CD14-positive monocyte (primary cell): ENCODE data around the gene COMT. TPM values are rescaled to one million over a fixed set of nuclear protein-coding genes. Genes with fewer than 3 reads are reported as not detected.

ENCODE experiments used
- DNase-seq, 3 donors: peaks; one replicate each; pipeline ENCODE4 v3.0.0-alpha.2; 2011 to 2022
- H2AFZ ChIP-seq: 2 replicates; pipeline ENCODE4 v1.6.0; 2012; ENCODE audit warnings: mild to moderate bottlenecking, low read depth, low read length, inconsistent platforms; ENCODE audit not compliant: insufficient read depth, poor library complexity, severe bottlenecking
- H3K27ac ChIP-seq, 2 donors: 1 replicate in 1 of 2; 2 replicates in 1 of 2; pipeline ENCODE4 v1.5.1; 2012 to 2013; ENCODE audit warnings: low read length in 2 of 2, control low read depth in 1 of 2, inconsistent platforms in 1 of 2, low read depth in 1 of 2, mild to moderate bottlenecking in 1 of 2
- H3K27me3 ChIP-seq, 2 donors: one replicate each; pipeline versions ENCODE4 v1.6.0 to v1.6.1; 2011 to 2013; ENCODE audit warnings: low read length in 2 of 2; ENCODE audit not compliant: control insufficient read depth in 2 of 2, insufficient read depth in 2 of 2
- H3K36me3 ChIP-seq, 2 donors: replicated peaks in 1 of 2; 1 replicate in 1 of 2; 2 replicates in 1 of 2; pipeline versions ENCODE4 v1.5.1 to v1.6.1; 2012 to 2013; ENCODE audit warnings: low read length in 2 of 2, control low read depth in 1 of 2, inconsistent platforms in 1 of 2, mild to moderate bottlenecking in 1 of 2; ENCODE audit not compliant: insufficient read depth in 2 of 2, control insufficient read depth in 1 of 2
- H3K4me1 ChIP-seq, 2 donors: 1 replicate in 1 of 2; 2 replicates in 1 of 2; pipeline versions ENCODE4 v1.5.1 to v1.6.1; 2012 to 2013; ENCODE audit warnings: low read length in 2 of 2, control low read depth in 1 of 2, inconsistent platforms in 1 of 2, mild to moderate bottlenecking in 1 of 2, moderate library complexity in 1 of 2; ENCODE audit not compliant: insufficient read depth in 2 of 2, control insufficient read depth in 1 of 2
- H3K4me2 ChIP-seq: replicated peaks from 2 replicates; pipeline ENCODE3; 2012; ENCODE audit warnings: low read length, moderate library complexity, mild to moderate bottlenecking; ENCODE audit not compliant: poor library complexity, severe bottlenecking; ENCODE audit errors: extremely low read depth
- H3K4me3 ChIP-seq, 3 experiments: fragments of 200-600 bp in 1 of 3; sonication (generic) in 1 of 3; replicated peaks in 1 of 3; 1 replicate in 2 of 3; 2 replicates in 1 of 3; pipeline ENCODE4 v1.5.1; 2011 to 2013; ENCODE audit warnings: low read length in 3 of 3, mild to moderate bottlenecking in 3 of 3, control low read depth in 2 of 3, low read depth in 2 of 3, inconsistent platforms in 1 of 3, moderate library complexity in 1 of 3
- H3K79me2 ChIP-seq: 2 replicates; pipeline ENCODE4 v1.6.0; 2012; ENCODE audit warnings: mild to moderate bottlenecking, control low read depth, inconsistent platforms, low read length, moderate library complexity; ENCODE audit not compliant: insufficient read depth
- H3K9ac ChIP-seq: 2 replicates; pipeline ENCODE4 v1.6.0; 2017; ENCODE audit warnings: low read length, mild to moderate bottlenecking; ENCODE audit not compliant: insufficient read depth, poor library complexity, severe bottlenecking
- H3K9me3 ChIP-seq, 2 donors: replicated peaks in 1 of 2; 1 replicate in 1 of 2; 2 replicates in 1 of 2; pipeline versions ENCODE4 v1.5.1 to v1.6.1; 2012 to 2013; ENCODE audit warnings: low read length in 2 of 2, control low read depth in 1 of 2; ENCODE audit not compliant: control insufficient read depth in 1 of 2, insufficient read depth in 1 of 2
- H4K20me1 ChIP-seq: 2 replicates; pipeline ENCODE4 v1.6.0; 2012; ENCODE audit warnings: mild to moderate bottlenecking, low read length, control low read depth, moderate library complexity; ENCODE audit not compliant: insufficient read depth
- H3K27ac Mint-ChIP-seq, 7 donors: one replicate each; pipeline ENCODE4 v1.8.0; 2020; ENCODE audit warnings: mild to moderate bottlenecking in 7 of 7, mixed read lengths in 7 of 7, moderate library complexity in 6 of 7, inconsistent platforms in 2 of 7
- H3K27me3 Mint-ChIP-seq, 3 donors: one replicate each; pipeline ENCODE4 v1.8.0; 2021 to 2022; ENCODE audit warnings: low read depth in 3 of 3, mild to moderate bottlenecking in 3 of 3, mixed read lengths in 3 of 3, moderate library complexity in 3 of 3, inconsistent platforms in 1 of 3
- H3K36me3 Mint-ChIP-seq, 2 donors: one replicate each; pipeline ENCODE4 v1.8.0; 2020; ENCODE audit warnings: mixed read lengths in 2 of 2, inconsistent platforms in 1 of 2, mild to moderate bottlenecking in 1 of 2
- H3K4me1 Mint-ChIP-seq: one replicate; pipeline ENCODE4 v1.8.0; 2020; ENCODE audit warnings: mild to moderate bottlenecking, mixed read lengths
- H3K4me3 Mint-ChIP-seq, 2 donors: one replicate each; pipeline ENCODE4 v1.8.0; 2020; ENCODE audit warnings: mild to moderate bottlenecking in 2 of 2, mixed read lengths in 2 of 2, moderate library complexity in 1 of 2
- H3K9me3 Mint-ChIP-seq, 7 donors: one replicate each; pipeline ENCODE4 v1.8.0; 2020 to 2022; ENCODE audit warnings: mixed read lengths in 7 of 7, mild to moderate bottlenecking in 6 of 7, moderate library complexity in 6 of 7, inconsistent platforms in 2 of 7
- WGBS: methylation state at CpG from one replicate; pipeline ENCODE4 v1.1.5; 2013; ENCODE audit warnings: missing lambda C conversion rate; ENCODE audit not compliant: insufficient coverage; 5-methylcytosine and 5-hydroxymethylcytosine counted together
- intact Hi-C, 2 donors: fragments of 100-400 bp; cut with micrococcal nuclease; formaldehyde crosslinking; loops; one replicate each; pipeline versions ENCODE4 v1.15.0 to v1.15.1; 2023
- polyA plus RNA-seq, 3 donors: library from polyadenylated mRNA; depleted of rRNA in 1 of 3; unstranded in 2 of 3; stranded (reverse) in 1 of 3; fragments of 300-500 nt in 2 of 3; fragments of >200 nt in 1 of 3; fragmentation: Illumina TruSeq in 2 of 3; gene quantifications; 1 replicate in 2 of 3; 2 replicates in 1 of 3; pipeline ENCODE4 v1.2.3, GENCODE V29; 2012 to 2021
- TF ChIP-seq, protein P1 (sequence below): fragments of 200-600 bp; IDR thresholded peaks from one replicate; pipeline ENCODE4 v1.8.0; 2022; ENCODE audit warnings: antibody characterized with exemption, mild to moderate bottlenecking

Gene COMT
- polyA plus RNA-seq, 3 donors: 314 to 400 (median 329) TPM

DNA sequence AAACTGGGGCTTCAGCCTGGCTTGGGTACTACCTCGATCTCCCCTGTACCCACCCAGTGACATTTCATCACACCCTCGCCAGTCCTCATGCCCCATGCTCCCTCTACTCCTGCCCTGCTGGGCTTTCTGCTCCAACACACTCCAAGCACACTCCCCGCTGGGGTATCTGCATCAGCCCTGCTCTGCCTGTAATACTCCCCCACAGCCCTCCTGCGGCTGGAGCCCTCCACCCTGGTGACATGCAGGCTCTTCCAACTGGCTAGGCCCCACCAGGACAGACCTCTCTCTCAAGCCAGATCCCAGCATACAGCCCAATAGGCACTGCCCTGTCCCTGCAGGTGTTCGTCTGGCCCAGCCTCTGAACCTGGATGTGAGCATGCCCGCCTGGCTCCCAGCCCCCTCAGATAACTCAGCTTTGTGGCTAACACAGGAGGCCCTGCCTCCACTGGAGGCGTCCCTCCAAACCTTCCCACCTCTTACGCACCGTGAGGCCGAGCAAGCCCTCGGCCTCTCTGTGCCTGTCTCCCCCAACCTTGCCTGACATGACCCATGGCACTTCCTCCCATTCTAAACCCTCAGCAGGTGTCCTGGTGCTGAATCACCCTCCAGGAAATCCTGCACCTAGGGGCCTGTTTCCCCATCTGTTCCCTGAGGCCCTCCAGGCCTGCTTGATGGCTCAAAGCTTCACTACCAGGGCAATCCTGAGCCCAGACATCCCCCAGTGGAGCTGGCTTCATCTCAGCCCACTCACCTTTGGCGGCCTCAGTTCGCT, 33.5 kb downstream of the COMT start:
- Histone ChIP-seq H3K4me1 (no peaks in the 10 kb centered on the region), H3K27me3 (no peaks in the 10 kb centered on the region), H3K79me2 (no peaks in the 10 kb centered on the region), H3K4me2 (no peak overlapping the region), H2AFZ (no peak overlapping the region), H3K4me3 (no peak overlapping the region), H3K9me3 (no peaks in the 10 kb centered on the region), H3K9ac (peak overlapping the region; percentile 12), H3K27ac (no peak overlapping the region), H3K36me3 (no peaks in the 10 kb centered on the region), H4K20me1 (peaks cover 9% of the 10 kb centered on the region)
- TF ChIP-seq, protein P1, sequence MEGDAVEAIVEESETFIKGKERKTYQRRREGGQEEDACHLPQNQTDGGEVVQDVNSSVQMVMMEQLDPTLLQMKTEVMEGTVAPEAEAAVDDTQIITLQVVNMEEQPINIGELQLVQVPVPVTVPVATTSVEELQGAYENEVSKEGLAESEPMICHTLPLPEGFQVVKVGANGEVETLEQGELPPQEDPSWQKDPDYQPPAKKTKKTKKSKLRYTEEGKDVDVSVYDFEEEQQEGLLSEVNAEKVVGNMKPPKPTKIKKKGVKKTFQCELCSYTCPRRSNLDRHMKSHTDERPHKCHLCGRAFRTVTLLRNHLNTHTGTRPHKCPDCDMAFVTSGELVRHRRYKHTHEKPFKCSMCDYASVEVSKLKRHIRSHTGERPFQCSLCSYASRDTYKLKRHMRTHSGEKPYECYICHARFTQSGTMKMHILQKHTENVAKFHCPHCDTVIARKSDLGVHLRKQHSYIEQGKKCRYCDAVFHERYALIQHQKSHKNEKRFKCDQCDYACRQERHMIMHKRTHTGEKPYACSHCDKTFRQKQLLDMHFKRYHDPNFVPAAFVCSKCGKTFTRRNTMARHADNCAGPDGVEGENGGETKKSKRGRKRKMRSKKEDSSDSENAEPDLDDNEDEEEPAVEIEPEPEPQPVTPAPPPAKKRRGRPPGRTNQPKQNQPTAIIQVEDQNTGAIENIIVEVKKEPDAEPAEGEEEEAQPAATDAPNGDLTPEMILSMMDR: no peak
- peak overlapping the region in 2 of 7 donors; percentile 2 to 15 for H3K27ac Mint-ChIP-seq
- 9% methylated on average over 10 of the region's 13 CpGs for WGBS
- DNase-seq: no peak
- no peaks in the 10 kb centered on the region for H3K9me3 Mint-ChIP-seq
- H3K4me3 Mint-ChIP-seq: no peak overlapping the region
- intact Hi-C loops: loop anchor here (5.0 to 10.0 kb wide), 3 partner anchors 37 to 310 kb away; no protein-coding TSS in a partner anchor
- peaks cover 17% of the 10 kb centered on the region for H3K4me1 Mint-ChIP-seq
- H3K36me3 Mint-ChIP-seq: no peaks in the 10 kb centered on the region
- peaks cover 0 to 7% (median 5%) of the 10 kb centered on the region in 3 donors for H3K27me3 Mint-ChIP-seq

DNA sequence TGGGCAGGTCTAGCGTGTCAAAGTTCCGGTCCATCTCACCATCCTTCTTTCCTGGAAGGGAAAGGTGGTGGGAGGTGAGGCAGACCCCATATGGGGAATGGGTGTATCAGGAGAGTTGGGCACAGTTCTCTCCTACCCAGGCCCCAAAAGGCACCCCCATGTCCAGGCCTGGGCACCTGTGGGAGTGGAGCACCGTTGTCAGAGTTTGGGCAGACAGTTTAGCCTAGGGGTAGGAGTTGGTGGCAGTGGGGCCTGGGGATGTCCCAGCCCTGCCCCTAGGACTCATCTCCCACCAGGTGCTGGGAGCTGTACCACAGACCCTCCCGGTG, 34.1 kb downstream of the COMT start:
- Mint-ChIP-seq H3K4me1 (peaks cover 17% of the 10 kb centered on the region), H3K27ac (peak overlapping the region in 2 of 7 donors; percentile 2 to 34), H3K36me3 (no peaks in the 10 kb centered on the region), H3K4me3 (no peak overlapping the region), H3K9me3 (no peaks in the 10 kb centered on the region), H3K27me3 (peaks cover 0 to 8% (median 5%) of the 10 kb centered on the region in 3 donors)
- no peak for DNase-seq
- Histone ChIP-seq H3K27me3 (no peaks in the 10 kb centered on the region), H3K4me1 (no peaks in the 10 kb centered on the region), H3K9me3 (no peaks in the 10 kb centered on the region), H2AFZ (no peak overlapping the region), H3K79me2 (no peaks in the 10 kb centered on the region), H3K4me3 (no peak overlapping the region), H3K27ac (no peak overlapping the region), H4K20me1 (peaks cover 4% of the 10 kb centered on the region), H3K9ac (no peak overlapping the region), H3K4me2 (no peak overlapping the region), H3K36me3 (no peaks in the 10 kb centered on the region)
- 89% methylated on average over 1 of the region's 4 CpGs for WGBS
- intact Hi-C loops: loop anchor here (10.0 kb wide), 1 partner anchor 309 kb away; no protein-coding TSS in a partner anchor
- TF ChIP-seq, protein P1: no peak
